Trophoblast cell (in vitro differentiated cells and primary cell): ENCODE data around the gene SPDYE5.

Experiments used
- DNase-seq, 2 donors: peaks; one replicate each; pipeline ENCODE4 v3.0.0-alpha.2; 2016
- H2AFZ ChIP-seq: 2 replicates; pipeline ENCODE4 v1.6.1; 2013; ENCODE audit warnings: low read length, moderate library complexity, mild to moderate bottlenecking; ENCODE audit not compliant: insufficient read depth, poor library complexity
- H2AK5ac ChIP-seq: 2 replicates; pipeline ENCODE4 v1.6.1; 2013; ENCODE audit warnings: mild to moderate bottlenecking, low read length
- H2BK120ac ChIP-seq: 2 replicates; pipeline ENCODE4 v1.6.1; 2013; ENCODE audit warnings: low read length, mild to moderate bottlenecking, moderate library complexity; ENCODE audit not compliant: insufficient read depth, poor library complexity
- H2BK12ac ChIP-seq: 2 replicates; pipeline ENCODE4 v1.6.1; 2013; ENCODE audit warnings: mild to moderate bottlenecking, low read length, moderate library complexity
- H2BK5ac ChIP-seq: 2 replicates; pipeline ENCODE4 v1.6.1; 2013; ENCODE audit warnings: low read length, low read depth, moderate library complexity, mild to moderate bottlenecking; ENCODE audit not compliant: poor library complexity
- H3K14ac ChIP-seq: 2 replicates; pipeline ENCODE4 v1.6.1; 2013; ENCODE audit warnings: mild to moderate bottlenecking, low read length
- H3K18ac ChIP-seq: 2 replicates; pipeline ENCODE4 v1.6.1; 2013; ENCODE audit warnings: mild to moderate bottlenecking, low read length
- H3K23ac ChIP-seq: 2 replicates; pipeline ENCODE4 v1.6.1; 2013; ENCODE audit warnings: low read length
- H3K27ac ChIP-seq: 2 replicates; pipeline ENCODE4 v1.5.1; 2013; ENCODE audit warnings: low read depth, mild to moderate bottlenecking, inconsistent platforms, low read length, moderate library complexity
- H3K27me3 ChIP-seq: 2 replicates; pipeline ENCODE4 v1.6.1; 2013; ENCODE audit warnings: inconsistent platforms, mild to moderate bottlenecking, low read length, moderate library complexity; ENCODE audit not compliant: insufficient read depth
- H3K36me3 ChIP-seq, 2 experiments: 1 replicate in 1 of 2; 2 replicates in 1 of 2; pipeline ENCODE4 v1.6.1; 2013; ENCODE audit warnings: low read length in 2 of 2, mild to moderate bottlenecking in 2 of 2, moderate library complexity in 1 of 2; ENCODE audit not compliant: insufficient read depth in 2 of 2, control insufficient read depth in 1 of 2
- H3K4ac ChIP-seq: 2 replicates; pipeline ENCODE4 v1.6.1; 2013; ENCODE audit warnings: low read depth, mild to moderate bottlenecking, low read length, moderate library complexity
- H3K4me1 ChIP-seq, 2 experiments: 1 replicate in 1 of 2; 2 replicates in 1 of 2; pipeline ENCODE4 v1.6.1; 2013; ENCODE audit warnings: low read length in 2 of 2, mild to moderate bottlenecking in 2 of 2, moderate library complexity in 1 of 2; ENCODE audit not compliant: insufficient read depth in 2 of 2, control insufficient read depth in 1 of 2
- H3K4me2 ChIP-seq: 2 replicates; pipeline ENCODE4 v1.6.1; 2013; ENCODE audit warnings: inconsistent platforms, mild to moderate bottlenecking, low read length, moderate library complexity
- H3K4me3 ChIP-seq: 2 replicates; pipeline ENCODE4 v1.5.1; 2013; ENCODE audit warnings: mild to moderate bottlenecking, low read depth, low read length, inconsistent platforms
- H3K79me1 ChIP-seq: one replicate; pipeline ENCODE4 v1.6.1; 2013; ENCODE audit warnings: low read length
- H3K79me2 ChIP-seq: 2 replicates; pipeline ENCODE4 v1.6.1; 2013; ENCODE audit warnings: low read length, mild to moderate bottlenecking; ENCODE audit not compliant: control insufficient read depth, insufficient read depth, poor library complexity
- H3K9ac ChIP-seq: 2 replicates; pipeline ENCODE4 v1.6.1; 2013; ENCODE audit warnings: mild to moderate bottlenecking, low read length
- H3K9me3 ChIP-seq: 2 replicates; pipeline ENCODE4 v1.6.1; 2013; ENCODE audit warnings: low read depth, mild to moderate bottlenecking, control low read depth, inconsistent platforms, low read length; ENCODE audit not compliant: insufficient read depth
- H4K12ac ChIP-seq: 2 replicates; pipeline ENCODE4 v1.6.1; 2013; ENCODE audit warnings: low read depth, mild to moderate bottlenecking, low read length, moderate library complexity
- H4K8ac ChIP-seq: 2 replicates; pipeline ENCODE4 v1.6.1; 2013; ENCODE audit warnings: low read depth, mild to moderate bottlenecking, low read length, moderate library complexity
- H4K91ac ChIP-seq: one replicate; pipeline ENCODE4 v1.6.1; 2013; ENCODE audit warnings: low read depth, mild to moderate bottlenecking, low read length, moderate library complexity
- WGBS: extraction: QIAGEN DNeasy Blood & Tissue Kit; methylation state at CpG from one replicate; pipeline ENCODE4 v1.1.7; 2013; ENCODE audit warnings: missing lambda C conversion rate; ENCODE audit not compliant: insufficient read length, insufficient coverage; ENCODE audit errors: extremely low coverage; 5-methylcytosine and 5-hydroxymethylcytosine counted together

Gene SPDYE5

DNA sequence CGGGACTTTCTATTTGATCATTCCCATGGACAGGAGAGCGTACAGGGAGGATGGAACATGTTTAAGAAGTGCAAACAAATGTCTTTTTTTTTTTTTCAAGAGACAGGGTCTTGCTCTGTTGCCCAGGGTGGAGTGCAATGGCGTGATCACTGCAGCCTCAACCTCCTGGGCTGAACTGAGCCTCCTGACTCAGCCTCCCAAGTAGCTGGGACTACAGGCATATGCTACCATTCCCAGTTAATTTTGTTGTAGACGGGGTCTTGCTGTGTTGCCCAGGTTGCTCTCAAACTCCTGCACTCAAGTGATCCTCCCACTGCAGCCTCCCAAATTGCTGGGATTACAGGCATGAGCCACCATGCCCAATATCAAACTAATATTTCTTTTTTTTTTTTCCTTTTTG, 40.5 kb downstream of the SPDYE5 start:
- Histone ChIP-seq H2AFZ (no peak overlapping the region), H3K4ac (no peak overlapping the region), H2BK5ac (no peak overlapping the region), H4K8ac (no peak overlapping the region), H3K9me3 (peaks cover 2% of the 10 kb centered on the region), H3K4me3 (no peak overlapping the region), H3K36me3 (peaks cover 11 to 12% of the 10 kb centered on the region in 2 experiments), H3K27ac (no peak overlapping the region), H2AK5ac (no peak overlapping the region), H3K14ac (no peak overlapping the region), H2BK12ac (no peak overlapping the region), H3K9ac (no peak overlapping the region), H4K91ac (no peak overlapping the region), H3K18ac (no peak overlapping the region), H3K27me3 (no peaks in the 10 kb centered on the region), H3K79me2 (peaks cover 2% of the 10 kb centered on the region), H3K79me1 (peaks cover 2% of the 10 kb centered on the region), H3K4me1 (peaks cover 0 to 6% of the 10 kb centered on the region in 2 experiments), H2BK120ac (no peak overlapping the region), H3K4me2 (no peak overlapping the region), H4K12ac (no peak overlapping the region), H3K23ac (no peak overlapping the region)
- WGBS = no CpG with 5 or more reads among the region's 4 CpGs
- DNase-seq = no peak

DNA sequence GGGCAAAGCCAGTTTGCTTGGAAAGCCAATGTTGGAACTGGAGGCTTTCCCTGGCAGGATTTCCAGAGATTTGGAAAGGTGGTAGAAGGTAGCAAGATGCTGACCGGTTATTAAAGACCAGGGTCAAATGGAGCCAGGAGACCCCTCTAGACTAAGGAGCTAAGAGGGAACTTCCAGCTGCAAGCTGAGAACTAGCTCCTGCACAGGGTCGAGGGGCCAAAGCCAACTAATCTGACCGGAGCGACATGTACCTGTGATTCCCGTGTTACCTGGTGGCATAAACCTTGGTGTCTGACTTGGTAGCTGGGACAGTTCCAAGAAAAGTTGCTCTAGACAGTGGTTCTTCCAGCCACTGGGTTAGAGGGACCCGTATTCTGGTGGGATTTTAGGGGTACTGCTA, 41.8 kb downstream of the SPDYE5 start:
- Histone ChIP-seq H4K12ac (no peak overlapping the region), H3K9ac (no peak overlapping the region), H3K14ac (no peak overlapping the region), H3K4ac (no peak overlapping the region), H2BK5ac (no peak overlapping the region), H2BK120ac (no peak overlapping the region), H2AFZ (no peak overlapping the region), H4K91ac (no peak overlapping the region), H3K18ac (no peak overlapping the region), H3K27me3 (no peaks in the 10 kb centered on the region), H3K79me2 (no peaks in the 10 kb centered on the region), H3K79me1 (no peaks in the 10 kb centered on the region), H3K4me1 (peaks cover 0 to 6% of the 10 kb centered on the region in 2 experiments), H3K4me3 (no peak overlapping the region), H3K27ac (no peak overlapping the region), H2BK12ac (no peak overlapping the region), H3K36me3 (peaks cover 14 to 15% of the 10 kb centered on the region in 2 experiments), H2AK5ac (no peak overlapping the region), H3K9me3 (peaks cover 2% of the 10 kb centered on the region), H4K8ac (no peak overlapping the region), H3K23ac (no peak overlapping the region), H3K4me2 (no peak overlapping the region)
- DNase-seq = no peak
- no CpG with 5 or more reads among the region's 6 CpGs for WGBS

DNA sequence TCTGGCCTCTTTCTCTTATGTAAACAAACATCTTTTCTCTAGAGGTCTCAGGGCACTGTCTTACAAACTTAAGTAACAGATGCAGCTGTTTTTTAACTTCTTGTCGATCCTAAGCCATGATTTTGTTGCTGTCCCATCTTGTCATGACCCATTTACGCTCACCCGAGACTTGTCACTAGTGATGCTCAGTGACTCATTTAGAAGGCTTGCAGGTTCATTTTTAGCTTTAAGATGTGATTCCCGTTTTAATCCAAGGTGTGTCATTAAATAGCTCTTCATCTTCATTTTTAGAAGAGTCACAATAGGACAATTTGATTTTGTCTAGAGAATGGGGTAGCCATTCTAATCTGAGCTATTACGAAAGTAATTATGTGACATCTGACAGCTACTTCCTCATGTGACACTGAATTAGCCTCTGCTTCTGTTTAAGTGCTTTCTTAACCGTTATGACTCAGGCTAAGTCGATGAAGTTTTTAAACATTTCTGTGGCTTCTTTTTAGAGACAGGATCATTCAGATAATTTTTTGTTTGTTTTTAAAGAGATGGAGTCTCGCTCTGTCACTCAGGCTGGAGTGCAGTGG, 42.7 kb downstream of the SPDYE5 start:
- Histone ChIP-seq H3K36me3 (peaks cover 16 to 18% of the 10 kb centered on the region in 2 experiments), H2BK120ac (no peak overlapping the region), H2BK5ac (no peak overlapping the region), H3K4me2 (no peak overlapping the region), H3K18ac (no peak overlapping the region), H3K79me2 (no peaks in the 10 kb centered on the region), H4K12ac (no peak overlapping the region), H3K4me3 (no peak overlapping the region), H3K27ac (no peak overlapping the region), H3K79me1 (no peaks in the 10 kb centered on the region), H2AK5ac (no peak overlapping the region), H3K14ac (no peak overlapping the region), H3K4ac (no peak overlapping the region), H3K27me3 (no peaks in the 10 kb centered on the region), H3K9me3 (peaks cover 2% of the 10 kb centered on the region), H4K8ac (no peak overlapping the region), H2AFZ (no peak overlapping the region), H3K23ac (no peak overlapping the region), H3K4me1 (peaks cover 0 to 6% of the 10 kb centered on the region in 2 experiments), H2BK12ac (no peak overlapping the region), H4K91ac (no peak overlapping the region), H3K9ac (no peak overlapping the region)
- DNase-seq = peak in 1 of 2 donors; percentile 34
- no CpG with 5 or more reads among the region's 8 CpGs for WGBS

DNA sequence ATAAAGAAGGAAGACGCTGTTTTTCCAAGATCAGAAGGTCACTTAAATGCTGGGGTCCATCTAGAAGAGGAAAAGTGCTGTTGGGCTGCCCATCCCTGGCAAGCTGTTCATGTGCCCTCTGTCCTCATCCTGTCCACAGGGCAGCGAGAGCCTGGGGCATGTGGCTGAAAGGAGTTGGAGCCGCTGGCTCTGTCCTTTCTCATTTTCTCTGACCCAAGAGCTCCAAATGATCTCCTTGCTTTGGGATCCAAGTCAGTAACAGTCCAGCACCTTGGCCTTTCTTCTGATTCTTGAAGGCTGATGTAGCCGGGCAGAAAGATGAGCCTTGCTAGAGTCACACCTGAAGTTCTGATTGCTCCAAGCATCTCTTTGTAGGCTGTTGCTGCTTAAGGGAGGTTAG, 44.4 kb downstream of the SPDYE5 start:
- H2BK12ac ChIP-seq = no peak overlapping the region
- no peak overlapping the region for H3K9ac ChIP-seq
- no peak overlapping the region for H3K23ac ChIP-seq
- DNase-seq = no peak
- no peak overlapping the region for H3K14ac ChIP-seq
- H3K79me1 ChIP-seq = no peaks in the 10 kb centered on the region
- H3K4ac ChIP-seq = no peak overlapping the region
- no peak overlapping the region for H3K4me3 ChIP-seq
- no peak overlapping the region for H3K18ac ChIP-seq
- H2BK120ac ChIP-seq = no peak overlapping the region
- no peak overlapping the region for H2AFZ ChIP-seq
- peaks cover 18% of the 10 kb centered on the region in 2 experiments for H3K36me3 ChIP-seq
- no peak overlapping the region for H3K27ac ChIP-seq
- no peaks in the 10 kb centered on the region for H3K79me2 ChIP-seq
- H4K91ac ChIP-seq = no peak overlapping the region
- H3K9me3 ChIP-seq = peaks cover 2% of the 10 kb centered on the region
- H3K4me1 ChIP-seq = peaks cover 0 to 3% of the 10 kb centered on the region in 2 experiments
- H2BK5ac ChIP-seq = no peak overlapping the region
- no peak overlapping the region for H4K8ac ChIP-seq
- H3K27me3 ChIP-seq = no peaks in the 10 kb centered on the region
- H3K4me2 ChIP-seq = no peak overlapping the region
- WGBS = no CpG with 5 or more reads among the region's 4 CpGs
- H2AK5ac ChIP-seq = no peak overlapping the region
- H4K12ac ChIP-seq = no peak overlapping the region
